ENCODE results near the gene MAP3K21.

The MAP3K21 gene

GRCh38 chr1:233360525-233361102 is 33.1 kb downstream of the MAP3K21 start (continued):
- TF ChIP-seq ZNF394 (tag by site-specific recombination; IDR thresholded peaks at IDR 0.05; ENCODE audit: borderline replicate concordance) (no peak), ZNF148 (tag by site-specific recombination; IDR thresholded peaks at IDR 0.05; ENCODE audit: borderline replicate concordance) (no peak), ZNF792 (tag by site-specific recombination; IDR thresholded peaks at IDR 0.05) (no peak), BCL11B (tag by site-specific recombination; IDR thresholded peaks at IDR 0.05; ENCODE audit: low read depth) (no peak), ZNF548 (tag by site-specific recombination; IDR thresholded peaks at IDR 0.05) (no peak), MZF1 (tag by site-specific recombination; IDR thresholded peaks at IDR 0.05; ENCODE audit: borderline replicate concordance) (no peak), OVOL3 (tag by site-specific recombination; IDR thresholded peaks at IDR 0.05) (0 out of 2 replicates have a peak, but pooled peaks have one; percentile 57), KLF7 (tag by site-specific recombination; IDR thresholded peaks at IDR 0.05; ENCODE audit: borderline replicate concordance) (no peak), ZNF629 (tag by site-specific recombination; IDR thresholded peaks at IDR 0.05) (peak; percentile 38; the same call in 1 of the 2 replicates), HOXA7 (CRISPR knock-in tag; IDR thresholded peaks at IDR 0.05; ENCODE audit: borderline replicate concordance) (no peak), ZNF211 (tag by site-specific recombination; IDR thresholded peaks at IDR 0.05; ENCODE audit: low read depth) (no peak), ZNF776 (tag by site-specific recombination; IDR thresholded peaks at IDR 0.05; ENCODE audit: borderline replicate concordance) (no peak), WT1 (tag by site-specific recombination; IDR thresholded peaks at IDR 0.05) (peak; percentile 96), ZNF585B (tag by site-specific recombination; IDR thresholded peaks at IDR 0.05) (no peak), ZNF571 (tag by site-specific recombination; IDR thresholded peaks at IDR 0.05) (no peak), ZNF639 (tag by site-specific recombination; IDR thresholded peaks at IDR 0.05) (no peak), ZBTB7A (tag by site-specific recombination; IDR thresholded peaks at IDR 0.05; ENCODE audit: low read depth) (no peak), ZSCAN30 (tag by site-specific recombination; IDR thresholded peaks at IDR 0.05) (peak; percentile 17; the same call in 1 of the 2 replicates), TCF7L2 (IDR thresholded peaks at IDR 0.05; ENCODE audit: borderline replicate concordance, low read depth, low read length) (peak; percentile 63; the same call in 1 of the 2 replicates), REPIN1 (tag by site-specific recombination; IDR thresholded peaks at IDR 0.05; ENCODE audit: low read depth) (no peak), BCL11A (tag by site-specific recombination; IDR thresholded peaks at IDR 0.05; ENCODE audit: low read depth) (peak; percentile 49; the same call in 1 of the 2 replicates), ZNF174 (tag by site-specific recombination; IDR thresholded peaks at IDR 0.05) (no peak), ZEB2 (tag by site-specific recombination; IDR thresholded peaks at IDR 0.05) (peak; percentile 46; the same call in 1 of the 2 replicates), ZNF350 (tag by site-specific recombination; IDR thresholded peaks at IDR 0.05) (no peak), ZNF366 (tag by site-specific recombination; conservative IDR thresholded peaks at IDR 0.05) (no peak; the same call in 1 of the 2 replicates), SETDB1 (IDR thresholded peaks at IDR 0.05; ENCODE audit: insufficient read length, low read length) (no peak), ZNF677 (tag by site-specific recombination; IDR thresholded peaks at IDR 0.05) (no peak), ZNF664 (tag by site-specific recombination; IDR thresholded peaks at IDR 0.05) (no peak), ZNF311 (tag by site-specific recombination; IDR thresholded peaks at IDR 0.05; ENCODE audit: borderline replicate concordance) (no peak), ZNF843 (tag by site-specific recombination; IDR thresholded peaks at IDR 0.05) (peak; percentile 78), ZNF76 (tag by site-specific recombination; IDR thresholded peaks at IDR 0.05; ENCODE audit: borderline replicate concordance, low read depth) (no peak), ZSCAN23 (tag by site-specific recombination; IDR thresholded peaks at IDR 0.05) (no peak)
- TF ChIP-seq, protein P1, sequence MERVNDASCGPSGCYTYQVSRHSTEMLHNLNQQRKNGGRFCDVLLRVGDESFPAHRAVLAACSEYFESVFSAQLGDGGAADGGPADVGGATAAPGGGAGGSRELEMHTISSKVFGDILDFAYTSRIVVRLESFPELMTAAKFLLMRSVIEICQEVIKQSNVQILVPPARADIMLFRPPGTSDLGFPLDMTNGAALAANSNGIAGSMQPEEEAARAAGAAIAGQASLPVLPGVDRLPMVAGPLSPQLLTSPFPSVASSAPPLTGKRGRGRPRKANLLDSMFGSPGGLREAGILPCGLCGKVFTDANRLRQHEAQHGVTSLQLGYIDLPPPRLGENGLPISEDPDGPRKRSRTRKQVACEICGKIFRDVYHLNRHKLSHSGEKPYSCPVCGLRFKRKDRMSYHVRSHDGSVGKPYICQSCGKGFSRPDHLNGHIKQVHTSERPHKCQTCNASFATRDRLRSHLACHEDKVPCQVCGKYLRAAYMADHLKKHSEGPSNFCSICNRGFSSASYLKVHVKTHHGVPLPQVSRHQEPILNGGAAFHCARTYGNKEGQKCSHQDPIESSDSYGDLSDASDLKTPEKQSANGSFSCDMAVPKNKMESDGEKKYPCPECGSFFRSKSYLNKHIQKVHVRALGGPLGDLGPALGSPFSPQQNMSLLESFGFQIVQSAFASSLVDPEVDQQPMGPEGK (tag by site-specific recombination; IDR thresholded peaks at IDR 0.05): no peak
- TF ChIP-seq, protein P2, sequence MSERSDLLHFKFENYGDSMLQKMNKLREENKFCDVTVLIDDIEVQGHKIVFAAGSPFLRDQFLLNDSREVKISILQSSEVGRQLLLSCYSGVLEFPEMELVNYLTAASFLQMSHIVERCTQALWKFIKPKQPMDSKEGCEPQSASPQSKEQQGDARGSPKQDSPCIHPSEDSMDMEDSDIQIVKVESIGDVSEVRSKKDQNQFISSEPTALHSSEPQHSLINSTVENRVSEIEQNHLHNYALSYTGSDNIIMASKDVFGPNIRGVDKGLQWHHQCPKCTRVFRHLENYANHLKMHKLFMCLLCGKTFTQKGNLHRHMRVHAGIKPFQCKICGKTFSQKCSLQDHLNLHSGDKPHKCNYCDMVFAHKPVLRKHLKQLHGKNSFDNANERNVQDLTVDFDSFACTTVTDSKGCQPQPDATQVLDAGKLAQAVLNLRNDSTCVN (tag by site-specific recombination; optimal IDR thresholded peaks at IDR 0.05): no peak

All from HEK293 (cell line).